Suprapubic skin (tissue), 4 donors: ENCODE measurements around the gene HLF.

Experiments
- POLR2A ChIP-seq, 2 donors: fragments of 450-650 bp; IDR thresholded peaks; one replicate each; pipeline ENCODE4 v1.6.1; 2017; ENCODE audit warnings: antibody characterized with exemption in 2 of 2, mild to moderate bottlenecking in 2 of 2, moderate library complexity in 2 of 2
- POLR2AphosphoS5 ChIP-seq, 3 donors: sonication (generic); formaldehyde crosslinking; IDR thresholded peaks; one replicate each; pipeline ENCODE4 v1.6.1; 2017; ENCODE audit warnings: antibody characterized with exemption in 3 of 3
- TF ChIP-seq, protein P1 (sequence below), 2 donors: fragments of 200-600 bp in 1 of 2; fragments of 450-650 bp in 1 of 2; sonication (generic) in 1 of 2; IDR thresholded peaks; one replicate each; pipeline ENCODE4 v1.5.1; 2016 to 2019; ENCODE audit warnings: antibody characterized with exemption in 2 of 2, mild to moderate bottlenecking in 1 of 2, moderate library complexity in 1 of 2

DNA sequence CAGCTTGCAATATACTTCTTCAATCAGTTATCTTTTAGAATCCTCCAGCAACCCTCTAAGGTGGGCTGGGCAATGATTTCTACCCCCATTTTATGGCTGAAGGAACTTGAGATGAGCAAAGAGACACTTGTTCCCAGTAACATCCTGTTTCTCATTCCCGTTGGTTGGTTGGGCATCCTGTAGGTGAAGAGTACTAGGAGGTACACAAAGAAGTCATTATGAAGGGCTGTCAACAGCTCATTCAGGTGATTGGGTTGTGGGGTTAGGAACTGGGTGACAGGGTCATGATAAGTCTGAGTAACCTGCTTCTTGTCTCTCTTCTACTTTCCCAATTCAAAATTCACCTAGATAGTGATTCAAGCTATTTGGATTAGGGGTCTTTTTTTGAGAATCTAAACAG is 80.4 kb downstream of the HLF start:
- TF ChIP-seq, protein P1, sequence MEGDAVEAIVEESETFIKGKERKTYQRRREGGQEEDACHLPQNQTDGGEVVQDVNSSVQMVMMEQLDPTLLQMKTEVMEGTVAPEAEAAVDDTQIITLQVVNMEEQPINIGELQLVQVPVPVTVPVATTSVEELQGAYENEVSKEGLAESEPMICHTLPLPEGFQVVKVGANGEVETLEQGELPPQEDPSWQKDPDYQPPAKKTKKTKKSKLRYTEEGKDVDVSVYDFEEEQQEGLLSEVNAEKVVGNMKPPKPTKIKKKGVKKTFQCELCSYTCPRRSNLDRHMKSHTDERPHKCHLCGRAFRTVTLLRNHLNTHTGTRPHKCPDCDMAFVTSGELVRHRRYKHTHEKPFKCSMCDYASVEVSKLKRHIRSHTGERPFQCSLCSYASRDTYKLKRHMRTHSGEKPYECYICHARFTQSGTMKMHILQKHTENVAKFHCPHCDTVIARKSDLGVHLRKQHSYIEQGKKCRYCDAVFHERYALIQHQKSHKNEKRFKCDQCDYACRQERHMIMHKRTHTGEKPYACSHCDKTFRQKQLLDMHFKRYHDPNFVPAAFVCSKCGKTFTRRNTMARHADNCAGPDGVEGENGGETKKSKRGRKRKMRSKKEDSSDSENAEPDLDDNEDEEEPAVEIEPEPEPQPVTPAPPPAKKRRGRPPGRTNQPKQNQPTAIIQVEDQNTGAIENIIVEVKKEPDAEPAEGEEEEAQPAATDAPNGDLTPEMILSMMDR (IDR thresholded peaks at IDR 0.05), result no peak
- TF ChIP-seq POLR2AphosphoS5 (IDR thresholded peaks at IDR 0.05), result no peak
- TF ChIP-seq POLR2A (IDR thresholded peaks at IDR 0.05), result no peak
